HG03060 (cell line): ENCODE data around the gene EED.
"Not testable (repeated sequence)": the region's sequence is repeated elsewhere in the genome, so short reads cannot be mapped to it uniquely, and the experiment has no call there.

Source experiments
- ATAC-seq: cut with Tn5 transposase; IDR thresholded peaks from one replicate; pipeline ENCODE4 v1.9.1; 2021; ENCODE audit warnings: low read depth, moderate number of reproducible peaks; ENCODE audit not compliant: unreplicated experiment

EED gene

DNA sequence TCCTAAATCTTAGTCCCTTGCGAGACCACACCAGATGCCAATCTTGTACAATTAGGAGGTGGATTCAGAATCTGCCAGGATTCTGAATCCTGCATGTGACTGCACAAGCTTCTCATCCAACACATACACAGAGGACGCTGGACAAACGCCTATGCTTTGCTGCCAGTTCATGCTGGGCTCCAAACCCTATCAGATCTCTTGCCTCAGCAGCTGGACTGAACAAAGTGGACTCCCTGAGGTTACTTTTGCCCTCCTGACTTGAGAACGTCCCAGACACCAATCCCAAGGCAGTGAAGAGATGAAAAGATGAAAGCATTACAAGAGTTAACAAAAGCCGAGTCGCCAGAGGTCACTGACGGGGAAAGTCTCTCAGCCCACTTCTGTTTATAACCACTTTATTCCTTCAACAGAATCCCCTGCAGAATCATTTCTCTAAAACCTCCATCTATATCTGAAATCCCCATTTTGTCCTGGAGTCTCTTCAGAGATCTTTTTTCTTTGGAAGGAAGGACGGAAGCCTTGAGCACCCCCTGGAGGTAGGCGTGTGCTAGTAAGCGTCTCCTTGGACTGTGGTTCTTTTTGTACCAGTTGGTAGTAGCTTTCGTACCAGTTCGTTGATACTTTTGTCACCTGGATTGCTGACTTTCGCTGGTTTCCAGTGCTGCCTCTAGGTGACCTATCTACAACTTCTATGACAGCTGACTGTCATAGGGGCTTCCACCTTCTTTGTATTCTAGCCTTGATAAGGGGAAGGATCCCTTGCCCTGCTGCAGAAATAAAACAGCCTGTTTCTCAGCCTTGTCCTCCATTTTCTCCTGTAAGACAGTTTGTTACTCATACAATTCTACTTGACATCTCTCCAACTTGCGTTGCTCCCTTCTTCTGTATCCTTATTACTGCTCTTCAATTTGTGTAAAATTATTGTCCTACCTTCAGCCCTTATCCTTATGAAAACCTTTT lies 26.1 kb upstream of the EED start:
- peak; percentile 29 for ATAC-seq

DNA sequence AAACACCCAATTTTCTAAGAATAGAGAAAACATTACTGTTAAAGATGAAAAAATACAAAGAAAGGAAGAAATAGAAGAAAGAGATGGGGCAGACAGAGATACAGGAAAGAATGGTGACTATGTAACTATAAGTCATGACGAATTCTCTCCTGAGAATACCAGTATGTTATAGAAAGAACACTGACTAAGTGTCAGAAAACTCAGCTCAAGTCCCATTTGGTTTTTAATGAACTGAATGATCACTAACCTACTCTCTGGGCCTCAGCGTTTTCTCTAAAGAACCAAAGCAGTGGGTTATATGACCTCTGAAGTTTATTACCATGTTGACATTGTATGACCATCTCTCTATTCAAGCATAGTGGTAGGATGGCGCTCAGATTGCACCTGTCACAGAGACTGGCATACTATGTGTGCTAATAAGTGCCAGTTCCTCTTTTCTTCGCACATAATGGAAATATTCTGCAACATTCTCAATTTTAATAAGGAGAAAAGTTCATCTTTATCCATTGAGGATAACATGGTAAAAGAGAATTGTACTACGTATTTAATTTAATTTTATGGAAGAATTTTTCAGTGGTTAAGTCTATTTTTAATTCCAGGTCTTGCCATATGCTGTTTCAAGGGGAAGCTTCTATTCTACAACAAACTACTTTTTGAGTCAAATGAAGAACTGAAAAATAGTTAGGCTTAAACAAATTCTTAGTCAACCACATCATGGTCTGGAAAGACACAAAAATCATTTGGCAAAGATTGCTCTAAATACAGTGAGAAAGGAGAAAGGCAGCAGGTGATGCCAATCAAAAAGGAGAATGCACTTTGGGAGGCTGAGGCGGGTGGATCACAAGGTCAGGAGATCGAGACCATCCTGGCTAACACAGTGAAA lies 25.0 kb upstream of the EED start:
- ATAC-seq, result peak; percentile 63

DNA sequence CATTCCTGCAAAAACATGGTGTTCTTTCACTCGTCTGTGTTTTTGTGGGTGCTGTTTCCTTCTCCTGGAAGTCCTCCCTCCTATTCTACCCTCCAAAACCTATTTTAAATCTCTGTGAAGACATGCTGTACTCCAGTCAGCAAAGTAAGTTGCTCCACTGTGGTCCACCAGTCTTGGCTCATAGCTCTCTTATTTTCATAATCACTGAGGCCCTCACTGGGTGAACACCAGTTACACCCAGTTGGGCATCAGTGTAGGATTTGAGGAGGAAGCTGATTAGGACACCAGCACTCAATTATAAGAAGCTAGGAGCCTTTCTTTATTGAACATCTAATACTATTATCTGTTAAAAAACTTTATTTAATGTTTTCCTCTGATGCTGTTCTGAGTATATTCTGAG lies 23.9 kb upstream of the EED start:
- ATAC-seq, result no peak

DNA sequence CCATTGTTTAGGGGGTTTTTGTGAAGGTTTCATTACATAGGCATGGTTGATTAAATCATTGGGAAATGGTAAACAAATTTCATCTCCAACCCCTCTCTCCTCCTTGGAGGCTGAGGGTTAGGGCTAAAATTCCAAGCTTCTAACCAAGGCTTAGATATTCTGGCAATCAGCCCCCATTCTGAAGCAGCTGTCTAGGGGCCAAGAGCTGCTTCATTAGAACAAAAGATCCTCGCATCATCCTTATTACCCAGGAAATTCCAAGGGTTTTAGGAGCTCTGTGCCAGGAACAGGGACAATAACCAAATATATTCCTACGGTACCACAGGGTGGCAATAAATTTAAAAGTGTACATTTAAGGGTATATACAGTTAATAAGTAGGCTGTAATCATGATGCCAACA lies 22.5 kb upstream of the EED start:
- ATAC-seq, result no peak

DNA sequence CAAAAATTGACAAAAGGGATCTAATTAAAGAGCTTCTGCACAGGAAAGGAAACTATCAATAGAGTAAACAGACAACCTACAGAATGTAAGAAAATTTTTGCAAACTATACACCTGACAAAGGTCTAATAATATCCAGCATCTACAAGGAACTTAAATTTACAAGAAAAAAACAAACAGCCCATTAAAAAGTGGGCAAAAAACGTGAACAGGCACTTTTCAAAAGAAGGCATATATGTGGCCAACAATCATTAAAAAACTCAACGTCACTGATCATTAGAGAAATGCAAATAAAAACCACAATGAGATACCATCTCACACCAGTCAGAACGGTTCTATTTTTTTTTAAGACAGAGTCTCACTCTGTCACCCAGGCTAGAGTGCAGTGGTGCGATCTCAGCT lies 20.0 kb upstream of the EED start:
- ATAC-seq, result not testable (repeated sequence)

DNA sequence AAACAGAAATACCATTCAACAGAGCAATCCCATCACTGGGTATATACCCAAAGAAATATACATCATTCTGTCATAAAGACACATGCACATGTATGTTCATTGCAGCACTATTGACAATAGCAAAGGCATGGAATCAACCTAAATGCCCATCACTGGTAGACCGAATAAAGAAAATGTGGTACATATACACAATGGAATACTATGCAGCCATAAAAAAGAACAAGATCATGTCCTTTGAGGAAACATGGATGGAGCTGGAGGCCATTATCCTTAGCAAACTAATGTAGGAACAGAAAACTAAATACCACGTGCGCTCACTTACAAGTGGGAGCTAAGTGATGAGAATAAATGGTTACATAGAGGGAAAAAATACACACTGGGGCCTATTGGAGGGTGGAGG lies 19.2 kb upstream of the EED start:
- not testable (repeated sequence) for ATAC-seq

DNA sequence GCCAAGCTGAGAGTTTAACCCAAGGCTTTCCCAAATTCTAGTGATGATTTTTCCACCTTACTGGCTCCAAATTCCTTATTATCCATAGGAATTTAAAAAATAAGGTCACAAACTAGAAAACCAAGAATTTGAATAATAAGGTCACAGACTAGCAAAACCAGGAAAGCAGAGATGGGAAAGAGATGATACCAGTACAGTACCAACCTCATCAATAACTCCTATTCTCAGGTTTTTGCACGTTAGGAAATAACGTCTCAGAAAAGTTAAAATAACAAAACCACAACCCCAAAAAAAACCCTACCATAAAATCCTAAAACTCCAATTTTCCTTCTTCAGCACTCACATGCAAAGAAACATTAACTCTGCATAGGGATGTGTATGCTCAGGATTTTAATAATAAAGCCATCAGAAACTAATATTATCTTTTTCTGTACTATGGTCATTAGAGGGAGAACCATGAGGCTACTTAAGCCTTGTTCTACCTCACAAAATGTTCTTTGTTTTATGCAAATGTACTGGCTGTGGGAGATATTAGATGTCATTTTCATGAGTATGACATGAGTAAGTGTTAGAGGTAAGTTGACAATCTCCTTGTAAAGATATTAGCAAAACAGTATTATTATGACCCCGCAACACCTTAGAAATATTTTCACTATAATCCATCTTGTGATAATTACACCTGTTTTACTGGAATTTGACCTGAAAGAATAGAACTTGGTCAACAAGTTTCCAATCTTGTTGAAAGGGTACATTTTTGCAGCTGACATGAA lies 16.1 kb upstream of the EED start:
- no peak for ATAC-seq

DNA sequence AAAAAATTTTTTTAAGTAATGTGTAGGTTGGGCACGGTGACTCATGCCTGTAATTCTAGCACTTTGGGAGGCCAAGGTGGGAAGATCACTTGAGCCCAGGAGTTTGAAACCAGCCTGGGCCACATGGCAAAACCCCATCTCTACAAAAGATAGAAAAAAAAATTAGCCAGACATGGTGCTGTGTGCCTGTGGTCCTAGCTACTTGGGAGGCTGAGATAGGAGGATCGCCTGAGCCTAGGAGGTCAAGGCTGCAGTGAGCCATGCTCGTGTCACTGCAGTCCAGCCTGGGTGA lies 15.6 kb upstream of the EED start:
- ATAC-seq, result not testable (repeated sequence)

DNA sequence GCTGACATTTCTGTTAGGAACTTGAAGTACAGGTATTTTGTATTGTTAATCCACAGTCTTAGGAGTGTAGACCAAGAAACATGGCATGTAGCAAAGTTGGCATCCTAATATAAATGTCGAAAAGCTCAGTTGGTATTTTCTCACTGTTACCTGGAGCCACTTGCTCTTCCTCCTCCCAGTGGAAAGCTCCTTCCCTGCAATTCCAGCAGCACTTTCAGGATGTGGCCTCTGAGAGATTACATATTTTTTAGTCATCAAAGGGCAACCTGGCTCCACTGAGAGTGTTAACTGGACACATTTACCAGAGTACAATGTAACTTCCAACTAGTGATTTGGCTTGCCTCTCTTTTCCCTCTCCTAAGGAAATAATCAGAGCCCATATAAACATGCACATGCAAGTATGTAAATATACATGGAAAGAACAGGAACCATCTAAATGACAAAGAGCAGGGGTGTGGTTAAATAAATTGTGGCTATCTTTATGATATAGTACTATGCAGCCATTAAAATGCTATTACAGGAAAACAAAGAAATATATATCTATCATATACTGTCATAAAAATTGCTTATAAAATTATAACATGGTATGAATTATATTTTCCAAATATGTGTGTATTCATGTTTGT lies 14.3 kb upstream of the EED start:
- ATAC-seq, result no peak

DNA sequence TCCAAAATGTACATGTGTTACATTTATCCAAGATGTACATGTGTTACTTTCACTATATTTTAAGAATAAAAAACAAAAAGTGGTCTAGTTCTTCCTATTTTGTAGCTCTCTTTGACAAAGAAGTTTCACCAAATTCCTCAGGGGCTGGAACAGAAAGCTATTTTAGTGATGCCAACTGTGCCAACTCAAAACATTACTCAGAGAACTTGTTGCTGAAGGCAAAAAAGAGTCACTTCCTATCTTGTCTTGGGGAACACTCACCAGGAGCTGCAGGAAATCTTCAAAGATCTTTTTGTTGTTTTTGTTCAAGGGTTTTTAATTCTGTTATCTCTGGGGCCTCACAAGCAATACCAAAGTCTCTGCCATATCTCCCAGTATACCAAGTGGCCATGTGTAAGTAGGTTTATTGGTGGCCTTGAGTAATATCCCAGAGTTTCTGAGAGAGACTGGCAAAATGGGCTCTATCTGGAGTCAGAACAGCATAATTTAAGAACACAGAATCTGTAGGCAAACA lies 13.6 kb upstream of the EED start:
- ATAC-seq, result no peak

DNA sequence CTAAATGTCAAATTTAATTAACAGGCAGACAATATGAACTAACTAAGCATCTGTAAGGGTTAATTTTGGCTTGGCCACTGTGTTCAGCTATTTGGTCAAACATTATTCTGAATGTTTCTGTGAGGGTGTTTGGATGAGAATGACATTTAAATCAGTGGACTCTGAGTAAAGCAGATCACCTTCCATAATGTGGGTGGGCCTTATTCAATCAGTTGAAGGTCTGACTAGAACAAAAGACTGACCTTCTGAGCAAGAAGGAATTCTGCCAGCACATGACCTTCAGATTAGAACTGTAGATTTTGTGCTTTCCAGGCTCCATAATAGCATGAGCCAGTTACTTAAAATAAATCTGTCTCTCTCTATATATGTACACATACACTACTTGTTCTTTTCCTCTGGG lies 12.0 kb upstream of the EED start:
- ATAC-seq, result no peak

DNA sequence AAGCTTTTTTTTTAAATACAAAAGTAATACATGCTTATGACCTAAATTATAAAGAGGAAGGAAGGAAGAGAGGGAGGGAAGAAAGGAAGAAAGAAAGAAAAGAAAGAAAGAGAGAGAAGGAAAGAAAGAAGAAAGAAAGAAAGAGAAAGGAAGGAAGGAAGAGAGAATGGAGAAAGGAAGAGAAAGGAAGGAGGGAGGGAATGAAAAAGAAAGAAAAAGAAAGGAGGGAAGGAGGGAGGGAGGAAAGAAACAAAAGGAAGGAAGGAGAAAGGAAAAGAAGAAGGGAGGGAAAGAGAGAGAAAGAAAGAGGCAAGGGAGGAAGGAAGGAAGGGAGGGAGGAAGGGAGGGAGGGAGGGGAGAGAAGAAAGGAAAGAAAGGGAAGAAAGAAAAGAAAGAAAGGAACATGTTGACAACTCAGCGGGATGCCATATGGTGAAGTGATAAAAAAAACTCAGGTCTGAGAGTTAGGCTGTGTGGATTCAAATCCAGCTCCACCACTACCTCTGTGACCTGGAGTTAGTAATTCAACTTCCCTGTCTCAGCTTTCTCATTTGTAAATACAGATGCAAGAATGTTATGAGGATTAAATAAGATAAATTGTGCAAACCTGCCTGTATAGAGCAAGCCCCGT lies 9.6 kb upstream of the EED start:
- ATAC-seq, result no peak

DNA sequence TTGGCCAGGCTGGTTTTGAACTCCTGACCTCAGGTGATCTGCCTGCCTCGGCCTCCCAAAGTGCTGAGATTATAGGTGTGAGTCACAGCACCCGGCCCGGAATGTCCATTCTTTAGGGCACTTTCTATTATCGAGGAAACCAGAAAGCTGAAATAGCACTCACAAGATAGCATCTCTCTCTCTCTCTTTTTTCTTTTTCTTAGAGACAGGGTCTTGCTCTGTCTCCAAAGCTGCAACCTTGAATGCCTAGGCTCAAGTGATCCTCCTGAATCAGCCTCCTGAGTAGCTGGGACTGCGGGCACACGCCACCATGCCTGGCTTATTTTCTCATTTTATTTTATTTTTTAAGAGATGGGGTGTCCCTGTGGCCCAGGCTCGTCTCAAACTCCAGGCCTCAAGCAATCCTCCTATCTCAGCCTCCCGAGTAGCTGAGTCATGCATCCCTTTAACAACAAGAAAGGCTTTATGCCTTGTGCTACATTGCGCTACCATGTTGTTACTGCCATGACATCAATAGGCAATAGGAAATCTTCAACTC lies 7.2 kb upstream of the EED start:
- ATAC-seq, result no peak

DNA sequence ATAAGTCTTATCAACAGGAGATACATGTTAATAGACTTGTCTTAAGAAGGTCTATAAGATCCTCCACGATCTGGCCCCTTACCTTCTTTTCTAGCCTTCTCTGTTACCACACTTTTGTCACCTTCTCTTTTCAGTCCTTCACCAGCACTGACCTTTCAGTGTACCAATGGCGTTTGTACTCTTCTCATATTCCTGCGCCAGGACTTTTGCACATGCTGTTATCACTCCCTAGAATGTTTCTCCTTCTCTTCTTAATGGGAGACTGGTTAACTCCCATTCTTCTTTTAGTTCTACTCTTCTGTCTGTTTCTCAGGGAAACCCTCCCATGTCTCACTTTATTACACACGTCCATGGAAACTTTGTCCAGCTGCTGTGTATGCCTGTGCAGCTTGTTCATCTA lies 4.4 kb upstream of the EED start:
- ATAC-seq, result no peak

DNA sequence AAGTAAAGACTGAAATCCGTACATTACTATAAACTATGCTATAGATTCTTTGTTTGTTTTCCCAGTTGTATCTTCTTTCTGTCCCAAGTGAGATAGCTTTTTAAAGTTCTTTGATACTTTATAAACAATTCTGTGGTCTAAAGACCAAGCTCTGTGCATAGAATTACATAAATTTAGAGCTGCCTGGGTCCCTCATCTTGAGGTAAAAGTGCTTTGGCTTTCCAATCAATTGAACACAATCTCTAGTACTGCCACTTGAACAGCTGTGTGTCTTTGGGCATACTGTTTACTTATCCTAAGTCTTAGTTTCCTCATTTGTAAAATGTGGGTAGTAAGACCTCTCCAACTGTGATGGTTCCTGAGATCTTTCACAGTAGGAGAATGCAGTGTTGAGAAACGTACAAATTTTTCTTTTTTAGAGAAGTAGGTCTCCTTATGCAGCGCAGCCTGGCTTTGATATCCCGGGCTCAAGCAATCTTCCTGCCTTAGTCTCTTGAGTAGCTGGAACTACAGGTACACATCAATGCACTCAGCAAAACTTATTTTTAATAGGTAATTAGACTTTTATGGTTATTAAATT lies 2.5 kb upstream of the EED start:
- ATAC-seq, result no peak

DNA sequence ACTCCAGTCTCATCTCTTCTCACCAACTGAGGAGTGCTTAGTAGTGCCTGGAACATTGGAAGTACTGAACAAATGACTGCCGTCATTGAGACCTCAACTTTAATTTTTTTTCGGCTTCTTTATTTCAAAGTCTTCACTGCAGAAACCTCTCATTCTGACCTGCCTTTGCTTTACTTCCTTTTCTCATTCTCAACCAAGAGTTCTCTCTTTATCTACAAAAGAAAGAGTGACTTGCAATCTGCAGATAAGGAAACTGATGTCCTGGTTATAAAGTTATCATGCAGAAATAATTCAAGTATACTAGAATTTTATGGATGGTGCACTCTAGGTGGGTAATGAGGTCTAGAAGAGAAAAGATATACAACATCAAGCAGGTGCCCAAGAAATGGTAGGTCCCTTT lies 1.2 kb upstream of the EED start:
- ATAC-seq, result no peak

DNA sequence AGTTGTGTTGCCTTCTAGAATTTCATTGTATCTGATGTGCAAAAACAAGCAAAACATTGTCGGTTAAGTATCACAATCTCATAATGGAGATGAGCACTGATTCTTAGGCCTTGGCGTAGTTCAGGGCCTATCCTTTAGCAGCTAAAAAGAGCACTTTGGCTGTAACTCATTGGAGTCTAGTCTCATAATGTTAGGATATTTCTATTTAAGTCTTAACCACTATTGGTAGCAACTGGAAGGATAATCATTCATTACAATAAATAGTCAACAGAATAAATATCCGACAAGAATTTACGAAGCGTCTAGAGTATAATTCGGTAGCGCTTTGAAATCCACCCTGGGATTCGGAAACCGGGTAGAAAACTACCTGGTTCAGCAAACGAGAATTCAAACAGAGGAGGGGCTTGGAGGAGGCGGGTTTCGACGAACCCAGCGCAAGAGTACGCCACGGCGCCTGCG lies 461 bp upstream of the EED start:
- ATAC-seq, result peak; percentile 62

DNA sequence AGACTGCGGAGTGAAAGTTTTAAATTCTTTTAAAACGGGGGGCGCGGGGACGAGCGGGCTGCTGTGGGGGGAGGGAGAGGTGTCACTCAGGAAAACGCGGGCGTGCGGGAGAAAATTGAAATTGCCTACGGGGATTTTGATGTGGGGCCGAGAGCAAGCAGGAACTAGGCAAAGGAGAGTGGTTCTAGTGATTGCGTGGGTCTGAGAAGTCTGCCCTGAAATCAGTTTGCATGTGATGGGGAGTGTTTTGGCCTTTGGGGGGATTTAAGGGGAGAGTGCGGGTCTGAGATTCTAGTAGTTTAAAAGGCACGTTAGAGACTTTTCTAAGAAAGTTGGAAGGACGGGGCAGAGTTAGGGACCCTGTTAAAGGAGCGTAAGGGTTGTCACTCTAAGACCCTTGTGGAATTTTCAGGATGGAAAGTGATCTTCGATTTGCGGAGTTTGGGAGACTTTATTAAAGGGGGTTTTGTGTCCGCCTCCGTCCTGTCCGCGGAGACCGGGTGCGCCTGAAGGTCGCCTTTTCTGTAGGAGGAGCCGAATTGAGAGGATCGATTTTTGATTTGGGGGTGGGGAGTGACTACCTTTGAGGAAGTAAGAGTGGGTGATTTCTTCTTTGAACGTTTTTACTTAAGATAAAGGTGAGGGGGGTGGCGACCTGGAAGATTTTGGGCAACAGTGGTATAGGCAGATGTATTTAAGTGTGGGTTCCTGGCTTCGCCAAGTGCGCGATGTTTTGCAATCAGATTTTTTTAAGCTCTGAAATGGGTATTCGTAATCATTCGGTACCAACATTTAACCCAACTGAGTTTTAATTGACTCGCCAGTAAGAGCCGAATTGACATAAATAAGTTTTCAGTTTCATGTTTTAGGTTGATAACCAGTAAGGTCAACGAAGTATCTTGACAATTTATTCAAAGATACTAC lies 1.1 kb downstream of the EED start:
- no peak for ATAC-seq
